Measurements from ENCODE around the gene ZNF12. TPM values are rescaled to one million over a fixed set of nuclear protein-coding genes. Genes with fewer than 3 reads are reported as not detected.
"Not testable (repeated sequence)": the region's sequence is repeated elsewhere in the genome, so short reads cannot be mapped to it uniquely, and the experiment has no call there.

Gene ZNF12
- 15.8 and 32.3 TPM in 2 replicates for total RNA-seq

- DNase-seq (ENCODE audit: low read depth), result peak; percentile 86
Observed at GRCh38 chr7:6706666-6707407, at the start of gene ZNF12. ZNF12 (minus strand) TSS chr7:6706947; CDS start chr7:6705173, 1,774 bp downstream.

DNA sequence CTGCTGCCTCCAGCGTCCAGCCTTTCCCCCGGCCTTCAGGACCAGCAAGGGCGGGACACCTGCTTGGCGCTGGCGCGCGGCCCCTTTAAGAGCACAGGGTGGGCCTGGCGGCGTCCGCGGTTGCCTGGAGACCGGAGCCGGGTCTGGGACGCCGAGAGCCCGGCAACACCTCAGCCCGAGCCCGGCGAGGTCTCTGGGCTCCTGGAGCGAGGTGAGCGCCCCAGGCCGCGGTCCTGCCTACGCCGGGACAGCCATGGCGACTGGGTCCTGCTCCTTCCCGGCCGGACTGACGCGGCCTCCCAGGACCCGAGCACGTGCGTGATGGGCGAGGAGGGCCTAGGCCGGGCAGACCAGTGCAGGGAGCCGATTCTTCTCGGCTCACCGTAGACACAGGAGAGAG lies 47.2 kb upstream of the ZNF12 start, which contains the start of gene RSPH10B2:
Gene RSPH10B2 (plus strand): TSS at position 140 of the 400 bp plus-strand sequence. CDS start 3,575 bp downstream, outside the sequence.
- DNase-seq (ENCODE audit: low read depth), result not testable (repeated sequence)

DNA sequence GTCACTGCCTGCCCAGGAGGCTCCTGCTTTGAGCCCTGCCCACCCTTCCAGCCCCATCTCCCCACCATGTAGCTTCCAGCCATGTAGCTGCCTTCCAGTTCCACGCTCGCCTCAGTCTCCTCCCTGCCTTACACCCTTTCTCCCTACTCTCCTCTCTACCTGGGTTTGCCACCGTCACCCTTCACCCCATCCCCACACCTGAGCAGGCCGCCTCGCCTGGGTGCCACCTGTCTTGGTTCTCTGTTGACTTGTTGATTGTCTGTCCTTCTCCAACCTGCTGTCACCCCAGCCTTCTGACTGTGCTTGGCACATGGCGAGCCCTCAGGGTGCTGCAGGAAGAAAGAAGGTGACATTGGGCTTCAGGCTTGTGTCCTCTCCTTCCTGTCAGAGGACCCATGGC lies 43.4 kb upstream of the ZNF12 start:
- not testable (repeated sequence) for DNase-seq (ENCODE audit: low read depth)

GRCh38 chr7:6749335-6749734 lies 42.6 kb upstream of the ZNF12 start:
- DNase-seq (ENCODE audit: low read depth), result not testable (repeated sequence)

DNA sequence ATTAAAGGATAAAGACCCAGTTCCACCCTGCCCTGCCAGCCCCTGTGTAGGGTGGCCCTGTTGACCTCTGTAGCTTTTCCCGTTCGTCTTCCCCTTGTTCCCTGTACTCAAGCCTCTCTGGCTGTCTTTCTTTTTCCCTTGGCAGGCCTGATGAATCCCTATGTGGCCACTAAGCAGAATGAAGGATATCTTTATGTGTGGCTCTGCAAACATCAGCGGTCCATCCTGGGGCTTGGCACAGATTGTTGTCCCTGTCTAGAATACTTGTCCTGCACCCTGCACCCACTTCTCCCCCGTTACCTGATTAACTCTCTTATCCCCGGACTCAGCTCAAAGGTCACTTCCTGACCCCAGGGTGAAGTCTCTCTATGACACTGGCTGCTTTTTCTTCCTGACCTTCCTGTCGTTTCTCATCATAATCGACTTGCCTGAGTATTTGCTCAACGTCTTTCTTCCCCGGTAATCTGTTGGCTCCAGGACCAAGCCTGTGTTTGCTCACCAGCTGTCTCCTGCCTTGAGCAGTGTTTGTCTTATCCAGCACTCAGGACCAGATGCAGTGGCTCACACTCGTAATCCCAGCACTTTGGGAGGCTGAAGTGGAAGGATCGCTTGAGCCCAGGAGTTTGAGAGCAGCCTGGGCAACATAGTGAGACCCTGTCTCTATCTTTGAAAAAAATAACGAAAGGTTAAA lies 37.8 kb upstream of the ZNF12 start:
- not testable (repeated sequence) for DNase-seq (ENCODE audit: low read depth)

- not testable (repeated sequence) for DNase-seq (ENCODE audit: low read depth)
Observed at GRCh38 chr7:6738415-6738814, 31.7 kb upstream of the ZNF12 start.

- DNase-seq (ENCODE audit: low read depth), result no peak
Observed at GRCh38 chr7:6730343-6730633, 23.5 kb upstream of the ZNF12 start.

DNA sequence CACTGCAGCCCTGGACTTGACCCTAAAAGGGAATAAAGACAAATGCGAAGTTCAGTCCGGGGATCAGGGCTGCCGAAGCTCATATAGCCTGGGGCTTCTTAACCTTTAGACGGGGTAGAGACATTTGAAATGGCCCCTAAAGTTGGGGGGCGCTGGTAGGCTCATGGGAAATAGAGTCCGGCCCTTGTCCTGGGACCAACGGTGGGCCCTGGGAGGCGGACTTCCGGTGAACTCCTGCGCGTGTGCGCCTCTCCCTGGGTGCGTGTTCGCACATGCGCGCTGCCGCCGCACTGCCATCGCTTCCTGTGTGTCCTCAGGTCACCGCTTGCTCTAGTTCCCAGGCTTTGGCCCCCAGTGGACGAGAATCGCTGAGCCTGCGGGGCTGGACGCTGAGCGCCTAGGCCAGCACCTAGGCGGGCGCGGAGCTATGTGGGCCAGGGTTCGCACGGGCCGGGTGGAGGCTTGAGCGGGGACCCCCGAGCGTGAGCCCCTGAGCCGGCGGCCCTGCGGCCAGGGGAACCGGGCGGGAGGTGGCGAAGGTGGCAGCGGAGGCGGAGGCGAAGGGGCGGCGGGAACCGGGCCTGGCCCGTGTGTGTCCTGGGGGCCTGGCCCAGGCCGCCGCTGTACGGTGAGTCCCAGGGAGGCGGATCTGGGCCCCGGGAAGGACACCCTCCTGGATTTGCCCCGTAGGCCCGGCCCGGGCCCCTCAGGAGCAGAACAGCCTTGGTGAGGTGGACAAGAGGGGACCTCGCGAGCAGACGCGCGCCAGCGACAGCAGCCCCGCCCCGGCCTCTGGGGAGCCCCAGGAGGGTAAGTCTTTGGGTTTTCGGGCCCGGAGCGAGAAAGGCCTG lies 23.0 kb upstream of the ZNF12 start:
- peak; percentile 86 for DNase-seq (ENCODE audit: low read depth)

GRCh38 chr7:6728893-6729491 lies 22.2 kb upstream of the ZNF12 start:
- not testable (repeated sequence) for DNase-seq (ENCODE audit: low read depth)

GRCh38 chr7:6727663-6728062 lies 20.9 kb upstream of the ZNF12 start:
- no peak for DNase-seq (ENCODE audit: low read depth)

GRCh38 chr7:6726341-6726740 lies 19.6 kb upstream of the ZNF12 start:
- not testable (repeated sequence) for DNase-seq (ENCODE audit: low read depth)

DNA sequence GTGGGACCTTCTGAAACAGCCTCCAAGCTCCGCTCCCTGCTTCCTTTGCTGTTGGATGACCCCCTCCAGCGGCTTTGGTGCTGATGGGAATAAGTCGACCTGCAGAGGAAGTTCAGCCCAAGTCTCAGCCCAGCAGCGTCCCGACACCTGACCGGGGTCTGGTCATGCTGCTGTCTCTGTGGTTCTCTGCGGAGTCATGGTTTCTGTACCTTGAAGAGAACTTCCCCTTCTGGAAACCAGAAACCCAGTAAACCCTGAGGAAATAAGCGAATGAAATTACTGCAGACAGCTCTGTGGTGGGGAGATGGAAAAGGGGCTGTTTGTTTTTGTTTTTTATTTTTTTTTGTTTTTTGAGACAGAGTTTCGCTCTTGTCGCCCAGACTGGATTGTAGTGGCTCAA lies 18.3 kb upstream of the ZNF12 start:
- no peak for DNase-seq (ENCODE audit: low read depth)

- not testable (repeated sequence) for DNase-seq (ENCODE audit: low read depth)
Observed at GRCh38 chr7:6724351-6724750, 17.6 kb upstream of the ZNF12 start.

- no peak for DNase-seq (ENCODE audit: low read depth)
Observed at GRCh38 chr7:6718124-6718523, 11.4 kb upstream of the ZNF12 start.

DNA sequence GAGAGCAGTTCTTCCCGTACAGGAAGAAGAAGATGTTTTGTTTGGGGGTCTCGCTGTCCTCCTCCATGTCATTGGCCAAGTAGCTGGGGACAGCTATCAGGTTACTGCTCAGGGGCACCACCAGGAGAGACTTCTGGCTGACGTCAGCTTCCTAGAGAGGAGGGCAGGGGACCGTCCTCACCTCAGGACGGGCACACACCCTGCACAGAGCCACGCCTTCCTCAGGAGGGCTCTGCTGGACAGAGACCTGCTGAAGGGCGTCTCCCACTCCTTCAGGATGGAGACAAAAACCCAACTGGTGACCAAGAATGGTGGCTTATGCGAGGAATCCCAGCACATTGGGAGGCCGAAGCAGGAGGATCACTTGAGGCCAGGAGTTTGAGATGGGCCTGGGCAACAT lies 9.2 kb upstream of the ZNF12 start:
- DNase-seq (ENCODE audit: low read depth), result not testable (repeated sequence)

DNA sequence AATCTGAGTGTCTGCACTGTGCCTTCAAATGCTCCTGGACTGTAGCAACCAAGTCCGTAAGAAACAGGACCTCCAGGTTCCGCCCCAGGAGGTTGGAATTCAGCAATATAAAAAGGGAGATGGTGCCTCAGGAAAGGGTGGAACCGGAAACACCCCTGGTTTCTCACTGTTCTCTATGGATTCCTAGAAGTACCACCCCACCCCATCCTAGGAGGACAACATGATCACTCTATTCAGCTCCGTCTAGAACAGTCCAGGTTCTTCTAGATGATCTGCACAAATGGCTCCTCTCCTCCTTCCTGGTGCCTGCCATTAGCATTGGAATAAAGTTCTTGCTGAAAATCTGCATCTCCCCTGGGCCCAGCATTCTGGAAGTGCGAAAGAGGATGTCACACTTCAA lies 7.6 kb upstream of the ZNF12 start:
- no peak for DNase-seq (ENCODE audit: low read depth)

DNA sequence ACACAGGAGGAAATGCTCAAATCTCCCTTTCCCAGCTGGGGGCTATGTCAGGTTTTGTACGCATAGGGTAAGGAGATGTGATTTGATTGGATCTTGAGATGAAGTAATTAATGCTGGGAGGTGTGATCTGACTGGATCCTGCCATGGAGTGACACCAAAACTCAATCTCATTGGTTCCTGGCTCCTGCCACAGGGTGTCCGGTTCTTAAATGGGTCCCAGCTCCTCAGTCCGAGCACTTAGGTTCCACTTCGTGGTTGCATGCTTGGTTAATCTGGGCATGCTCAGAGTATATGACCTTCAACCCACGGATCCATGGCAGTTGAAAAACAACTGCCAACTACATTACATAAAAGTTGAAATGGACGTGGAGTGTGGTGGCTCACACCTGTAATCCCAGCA lies 3.1 kb upstream of the ZNF12 start:
- DNase-seq (ENCODE audit: low read depth), result no peak

- no peak for DNase-seq (ENCODE audit: low read depth)
Observed at GRCh38 chr7:6708304-6708703, 1.6 kb upstream of the ZNF12 start.

GRCh38 chr7:6705959-6706665 lies 635 bp downstream of the ZNF12 start:
- DNase-seq (ENCODE audit: low read depth), result peak; percentile 28

- no peak for DNase-seq (ENCODE audit: low read depth)
Observed at GRCh38 chr7:6701860-6702259, 4.9 kb downstream of the ZNF12 start.

DNA sequence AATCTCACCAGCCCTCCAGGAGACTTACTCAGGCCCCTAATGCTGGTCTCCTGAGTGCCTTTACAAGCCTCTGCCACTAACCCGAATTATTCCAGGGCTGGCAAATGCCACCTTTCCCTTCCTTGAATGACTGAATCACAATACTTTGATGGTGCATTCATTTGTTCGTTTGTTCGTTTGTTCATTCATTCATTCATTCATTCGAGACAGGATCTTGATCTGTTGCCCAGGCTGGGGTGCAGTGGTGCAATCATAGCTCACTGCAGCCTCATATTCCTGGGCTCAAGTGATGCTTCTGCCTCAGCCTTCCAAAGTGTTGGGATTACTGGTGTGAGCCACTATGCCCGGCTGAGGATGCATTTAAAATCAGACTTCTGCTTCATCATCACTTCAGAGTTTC lies 6.0 kb downstream of the ZNF12 start:
- no peak for DNase-seq (ENCODE audit: low read depth)

All from renal cortical epithelial cell (primary cell).